GM12878 (cell line): Measurements from ENCODE around the gene EEFSEC. TPM values are rescaled to one million over a fixed set of nuclear protein-coding genes. Genes with fewer than 3 reads are reported as not detected.

Experiments used
- BCL11A ChIP-seq: IDR thresholded peaks from 2 replicates; pipeline ENCODE4 v1.6.1; 2011; ENCODE audit warnings: low read depth, low read length
- EP300 ChIP-seq, 2 experiments: fragments of 150-350 bp in 1 of 2; IDR thresholded peaks; 2 replicates each; pipeline ENCODE4 v1.6.1; 2011 to 2012; ENCODE audit warnings: low read depth in 2 of 2, low read length in 2 of 2, borderline replicate concordance in 1 of 2, improper control_type of control experiment in 1 of 2, inconsistent platforms in 1 of 2; ENCODE audit not compliant: control insufficient read depth in 1 of 2
- HSF1 ChIP-seq: fragments of 150-350 bp; IDR thresholded peaks from 2 replicates; pipeline ENCODE4 v1.6.1; 2014; ENCODE audit warnings: mild to moderate bottlenecking, low read depth, low read length
- NFIC ChIP-seq: IDR thresholded peaks from 2 replicates; pipeline ENCODE4 v1.6.1; 2012; ENCODE audit warnings: low read depth, mild to moderate bottlenecking, inconsistent platforms, low read length, moderate library complexity
- NR2C1 ChIP-seq: fragments of 450-650 bp; IDR thresholded peaks from 2 replicates; pipeline ENCODE4 v1.6.1; 2017; ENCODE audit warnings: antibody characterized with exemption, mild to moderate bottlenecking, moderate library complexity
- POLR2A ChIP-seq: IDR thresholded peaks from 2 replicates; pipeline ENCODE4 v1.6.1; 2011; ENCODE audit warnings: low read depth, mild to moderate bottlenecking, low read length
- ZBTB33 ChIP-seq: fragments of 450-650 bp; IDR thresholded peaks from 2 replicates; pipeline ENCODE4 v1.6.1; 2017; ENCODE audit warnings: mild to moderate bottlenecking
- ZNF217 ChIP-seq: fragments of 450-650 bp; IDR thresholded peaks from 2 replicates; pipeline ENCODE4 v1.6.1; 2017; ENCODE audit warnings: antibody characterized with exemption, mild to moderate bottlenecking
- polyA plus RNA-seq, 11 experiments: library from polyadenylated mRNA; depleted of rRNA in 4 of 11; unstranded in 6 of 11; stranded (reverse) in 5 of 11; fragments of >200 nt; fragmentation: Nextera tagmentation in 4 of 11; fragmentation: Illumina TruSeq in 1 of 11; extraction: Ambion mirVana in 4 of 11; extraction: Trizol in 1 of 11; gene quantifications; 1 replicate in 1 of 11; 2 replicates in 10 of 11; pipeline versions ENCODE4 v1.2.1 to v1.2.3, GENCODE V29; 2011 to 2016; ENCODE audit warnings: inconsistent platforms in 2 of 11, missing spikeins in 2 of 11, low read depth in 1 of 11
- total RNA-seq, 4 experiments: library from RNA; depleted of rRNA in 3 of 4; stranded (reverse); fragments of >200 nt in 3 of 4; fragmentation: Illumina TruSeq in 1 of 4; extraction: Trizol in 1 of 4; gene quantifications; 2 replicates each; pipeline versions ENCODE4 v1.2.1 to v1.2.3, GENCODE V29; 2013 to 2021

EEFSEC gene
- total and polyA plus RNA-seq, 10 of the 15 experiments (the other 5 are each of a cell fraction or from before 2014, with no cell fraction given) = 0.29 to 29.1 (median 16.1) TPM

GRCh38 chr3:128432301-128432970 is 279.2 kb downstream of the EEFSEC start (continued):
- no peak for TF ChIP-seq ZBTB33
- no peak for TF ChIP-seq ZNF217
- TF ChIP-seq EP300 (IDR thresholded peaks at IDR 0.05; ENCODE audit: borderline replicate concordance in 1 of 2, control insufficient read depth in 1 of 2, low read depth in 2 of 2, low read length in 2 of 2) = no peak
- TF ChIP-seq NR2C1 = no peak
- TF ChIP-seq HSF1 = no peak
- TF ChIP-seq BCL11A = no peak
- TF ChIP-seq POLR2A = no peak
- no peak for TF ChIP-seq NFIC
